GM21723 (cell line): ENCODE measurements around the gene ERC2.
"Not testable (repeated sequence)": the region's sequence is repeated elsewhere in the genome, so short reads cannot be mapped to it uniquely, and the experiment has no call there.

Source experiments
- ATAC-seq: cut with Tn5 transposase; IDR thresholded peaks from one replicate; pipeline ENCODE4 v1.9.1; 2021; ENCODE audit warnings: mild to moderate bottlenecking, moderate library complexity; ENCODE audit not compliant: unreplicated experiment

Gene ERC2

DNA sequence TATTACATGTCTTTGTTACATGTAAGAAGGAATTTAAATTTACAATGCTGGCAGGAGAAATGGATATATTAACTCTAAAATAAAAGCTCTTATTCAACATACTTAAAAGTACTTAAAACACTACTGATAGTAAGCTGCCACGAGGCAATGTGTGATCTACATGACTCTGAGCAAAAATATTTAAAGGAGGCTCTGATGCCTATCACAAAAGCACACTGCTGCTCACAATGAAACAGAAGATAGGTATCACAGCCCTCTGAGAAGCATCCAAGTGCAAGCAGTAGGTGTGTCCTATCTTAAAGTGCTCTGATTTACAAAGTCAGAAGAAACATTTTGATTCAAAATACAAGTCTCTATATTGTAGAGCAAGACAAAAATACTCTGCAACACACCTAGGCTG, 610.0 kb downstream of the ERC2 start:
- no peak for ATAC-seq

DNA sequence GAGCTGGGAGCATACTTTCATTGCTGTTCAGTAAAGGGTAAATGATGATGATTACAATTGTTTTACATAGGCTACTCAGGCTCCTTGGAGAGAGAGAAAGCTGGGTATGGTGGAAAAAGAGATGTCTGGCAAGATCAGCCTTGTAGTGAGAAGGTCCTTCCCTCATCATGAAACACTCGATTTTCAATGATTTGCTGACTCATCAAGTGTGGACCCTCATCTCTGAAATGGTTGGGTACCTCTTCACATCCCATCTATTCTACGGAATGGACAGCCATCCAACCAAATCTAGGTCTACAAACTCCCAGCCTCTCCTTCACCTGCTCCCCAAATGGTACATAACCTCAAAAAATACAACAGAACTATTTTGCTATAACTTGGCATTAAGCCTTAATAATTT, 610.6 kb downstream of the ERC2 start:
- no peak for ATAC-seq

DNA sequence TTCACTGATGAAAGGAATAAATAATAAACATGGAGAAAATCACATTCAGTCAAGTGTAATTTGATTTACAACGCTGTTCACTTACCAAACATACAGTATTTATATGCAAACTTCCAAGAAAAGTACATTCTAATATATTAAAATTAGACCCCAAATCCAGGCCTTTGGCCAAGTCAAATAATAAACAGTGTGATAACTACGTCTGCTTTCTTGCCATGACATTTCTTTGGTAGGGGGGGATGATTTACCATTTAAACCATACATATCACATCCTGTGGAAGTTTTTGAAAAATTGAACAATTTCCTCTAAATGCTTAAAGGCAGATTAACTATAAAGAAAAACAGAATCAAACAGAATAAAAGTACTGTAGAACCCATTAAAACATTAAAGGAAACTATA, 613.0 kb downstream of the ERC2 start:
- no peak for ATAC-seq

DNA sequence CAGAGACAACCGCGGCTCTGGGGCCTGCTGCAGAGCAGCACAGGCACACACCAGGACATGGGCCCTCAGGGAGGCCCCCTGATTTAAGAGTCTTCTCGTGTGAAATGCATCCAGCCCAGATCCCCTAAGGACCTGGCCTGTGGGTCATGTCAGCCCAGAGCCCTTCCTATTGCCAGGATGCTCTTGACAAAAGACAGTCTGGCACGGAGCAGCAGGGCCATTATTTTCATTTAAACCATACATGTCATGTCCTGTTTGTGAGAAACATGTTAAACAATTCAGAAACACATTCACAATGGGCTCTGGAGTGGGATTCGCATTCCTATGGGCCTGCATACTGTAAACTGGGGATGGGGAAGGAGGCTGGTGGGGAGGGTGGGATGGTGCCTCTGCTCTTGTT, 613.8 kb downstream of the ERC2 start:
- ATAC-seq, result no peak

DNA sequence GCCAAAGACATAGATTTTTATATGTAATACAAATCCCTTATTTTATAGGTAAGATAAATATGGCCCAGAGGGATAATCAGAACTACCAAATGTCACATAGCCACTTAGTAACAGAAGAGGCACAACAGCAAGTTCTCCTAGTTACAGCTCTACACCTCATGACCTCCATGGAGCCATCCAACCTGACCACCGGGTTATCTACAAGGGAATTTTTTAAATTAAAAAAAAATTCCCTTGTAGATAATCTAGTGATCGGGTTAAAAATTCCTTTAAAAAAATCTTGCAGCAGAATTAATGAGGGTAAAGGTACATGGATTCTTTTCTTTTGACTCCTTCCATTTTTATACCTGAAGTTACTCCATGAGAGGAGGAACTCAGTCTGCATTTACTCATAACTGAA, 615.9 kb downstream of the ERC2 start:
- ATAC-seq, result no peak

DNA sequence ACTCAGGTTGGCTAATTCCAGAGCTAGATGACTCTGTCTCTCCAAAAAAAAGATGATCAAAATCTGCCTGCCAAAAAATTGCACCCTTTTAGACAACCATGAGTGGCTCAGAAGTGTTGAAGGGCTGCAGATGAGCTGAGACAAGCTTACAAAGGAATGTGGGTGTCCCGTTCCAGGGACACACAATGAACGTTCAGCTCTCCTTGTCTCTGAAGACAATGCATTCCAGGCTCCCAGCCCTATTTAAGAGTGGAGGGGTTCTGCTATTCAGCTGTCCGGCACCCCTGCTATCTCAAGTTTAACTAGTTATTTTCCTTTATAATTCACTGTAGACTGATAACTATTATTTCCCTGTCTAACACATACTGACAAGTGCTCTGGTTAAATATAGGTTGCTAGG, 626.1 kb downstream of the ERC2 start:
- ATAC-seq, result no peak

DNA sequence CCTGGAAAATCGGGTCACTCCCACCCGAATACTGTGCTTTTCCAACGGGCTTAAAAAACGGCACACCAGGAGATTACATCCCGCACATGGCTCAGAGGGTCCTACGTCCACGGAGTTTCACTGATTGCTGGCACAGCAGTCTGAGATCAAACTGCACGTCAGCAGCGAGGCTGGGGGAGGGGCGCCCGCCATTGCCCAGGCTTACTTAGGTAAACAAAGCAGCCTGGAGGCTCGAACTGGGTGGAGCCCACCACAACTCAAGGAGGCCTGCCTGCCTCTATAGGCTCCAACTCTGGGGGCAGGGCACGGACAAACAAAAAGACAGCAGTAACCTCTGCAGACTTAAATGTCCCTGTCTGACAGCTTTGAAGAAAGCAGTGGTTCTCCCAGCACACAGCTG, 636.4 kb downstream of the ERC2 start:
- ATAC-seq, result not testable (repeated sequence)

DNA sequence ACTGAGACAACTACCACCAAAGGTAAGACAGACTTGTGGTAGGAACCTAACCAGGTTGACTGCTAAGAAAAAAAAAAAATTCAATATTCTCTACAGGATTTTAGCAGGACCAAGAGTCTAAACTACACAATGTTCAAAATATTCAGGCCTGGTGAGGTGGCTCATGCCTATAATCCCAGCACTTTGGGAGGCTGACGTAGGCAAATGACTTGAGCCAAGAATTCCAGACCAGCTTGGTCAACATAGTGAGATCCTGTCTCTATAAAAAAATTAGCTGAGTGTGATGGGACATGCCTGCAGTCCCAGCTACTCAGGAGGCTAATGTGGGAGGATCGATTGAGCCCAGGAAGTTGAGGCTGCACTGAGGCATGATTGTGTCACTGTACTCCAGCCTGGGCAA, 639.6 kb downstream of the ERC2 start:
- ATAC-seq, result no peak

DNA sequence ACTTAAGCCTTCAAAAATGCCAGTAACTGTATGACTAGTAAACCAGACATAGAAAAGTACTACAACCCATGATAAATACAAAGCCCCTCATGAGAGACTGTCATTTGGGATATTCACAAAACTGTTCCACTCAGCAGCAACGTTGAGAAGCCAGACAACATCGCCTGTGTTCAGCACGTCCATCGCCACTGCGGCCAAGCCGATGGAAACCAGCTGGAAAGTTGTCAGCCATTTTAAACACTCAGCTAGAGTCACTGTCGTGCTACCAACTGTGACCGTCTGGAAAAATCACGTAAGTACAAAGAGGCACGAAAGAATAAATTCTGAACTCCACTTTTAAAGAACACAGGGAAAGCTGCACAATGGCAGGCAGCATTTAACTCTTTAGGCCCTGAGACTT, 640.5 kb downstream of the ERC2 start:
- no peak for ATAC-seq

DNA sequence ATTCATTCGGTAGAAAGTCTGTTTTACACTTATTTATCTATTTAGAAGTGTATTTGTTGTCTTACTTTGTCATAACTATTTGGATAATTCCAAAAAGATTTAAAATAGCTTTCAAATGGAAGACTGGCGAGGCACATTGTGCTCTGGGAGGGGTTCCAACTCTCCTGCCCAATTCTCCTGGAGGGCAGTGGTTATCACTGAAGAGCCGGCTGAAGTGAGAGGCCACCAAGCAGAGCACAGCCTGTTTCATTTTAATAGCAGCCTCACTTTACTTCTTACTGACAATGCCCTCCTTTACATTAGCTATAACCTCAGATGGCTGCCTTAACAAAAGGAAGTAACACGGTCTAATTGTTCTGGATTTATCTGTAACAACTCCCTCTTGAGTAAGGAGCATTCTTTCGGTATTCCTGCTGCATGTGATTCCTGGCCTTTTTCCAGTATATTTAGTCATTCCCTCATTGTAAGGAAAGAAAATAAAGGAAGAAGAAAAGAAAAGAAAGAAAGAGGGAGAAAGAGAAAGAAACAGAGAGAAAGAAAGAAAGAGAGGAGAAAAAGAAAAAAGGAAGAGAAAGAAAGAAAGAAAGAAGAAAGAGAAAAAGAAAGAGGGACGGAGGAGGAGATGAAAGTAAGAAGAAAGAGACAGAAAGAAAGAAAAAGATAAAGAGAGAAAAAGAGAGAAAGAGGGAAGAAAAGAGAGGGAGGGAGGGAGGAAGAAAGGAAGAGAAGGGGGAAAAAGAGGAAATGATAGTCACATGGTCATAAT, 641.4 kb downstream of the ERC2 start:
- ATAC-seq, result no peak

DNA sequence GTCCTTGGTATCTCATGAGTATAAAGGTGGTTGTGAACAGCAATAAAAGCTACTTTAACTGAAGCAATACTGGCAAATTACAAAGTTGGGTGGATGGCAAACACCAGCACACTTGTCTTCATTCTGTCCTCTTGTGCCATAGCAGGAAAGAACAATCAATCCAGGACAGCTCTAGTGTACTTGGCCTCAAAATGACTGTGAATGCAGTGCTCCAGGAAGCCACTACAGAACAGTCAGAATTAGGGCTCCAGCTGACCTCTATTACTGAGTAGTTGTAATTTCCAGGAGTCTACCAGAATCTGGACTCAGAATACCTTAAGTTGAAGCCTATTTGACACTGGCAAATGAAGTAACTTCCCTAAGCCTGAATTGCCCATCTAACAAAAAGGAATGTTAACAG, 642.2 kb downstream of the ERC2 start:
- no peak for ATAC-seq

DNA sequence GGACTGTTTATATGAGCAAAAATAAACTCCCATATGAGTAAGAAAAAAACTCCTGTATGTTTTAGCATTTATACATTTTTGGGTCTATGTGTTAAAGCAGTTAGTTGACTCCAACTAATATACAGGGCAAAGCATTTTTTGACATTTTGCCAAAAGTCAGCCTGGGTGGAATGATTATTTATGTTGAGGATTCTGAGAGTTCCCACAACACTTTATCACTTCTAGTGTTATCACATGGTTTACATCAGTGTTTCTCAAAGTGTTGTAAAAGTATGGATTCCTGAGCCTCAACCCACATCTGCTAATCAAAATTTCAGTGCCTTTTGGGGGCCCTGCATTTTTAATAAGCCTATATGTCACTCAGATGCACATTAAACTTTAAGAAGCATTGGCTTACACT, 643.9 kb downstream of the ERC2 start:
- no peak for ATAC-seq

DNA sequence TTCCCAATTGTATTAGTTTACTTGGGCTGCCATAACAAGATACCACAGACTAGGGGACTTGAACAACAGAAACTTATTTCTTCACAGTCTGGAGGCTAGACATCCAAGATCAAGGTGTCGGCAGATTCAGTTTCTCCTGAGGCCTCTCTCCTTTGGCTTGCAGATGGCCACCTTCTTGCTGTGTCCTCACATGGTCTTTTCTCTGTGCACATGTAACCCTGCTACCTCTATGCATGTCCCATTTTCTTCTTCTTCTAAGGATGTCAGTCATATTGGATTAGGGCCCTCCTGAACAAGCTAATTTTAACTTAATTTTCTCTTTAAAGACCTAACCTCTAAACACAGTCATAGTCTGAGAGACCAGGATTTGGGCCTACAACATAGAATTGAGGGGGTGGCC, 644.4 kb downstream of the ERC2 start:
- no peak for ATAC-seq

DNA sequence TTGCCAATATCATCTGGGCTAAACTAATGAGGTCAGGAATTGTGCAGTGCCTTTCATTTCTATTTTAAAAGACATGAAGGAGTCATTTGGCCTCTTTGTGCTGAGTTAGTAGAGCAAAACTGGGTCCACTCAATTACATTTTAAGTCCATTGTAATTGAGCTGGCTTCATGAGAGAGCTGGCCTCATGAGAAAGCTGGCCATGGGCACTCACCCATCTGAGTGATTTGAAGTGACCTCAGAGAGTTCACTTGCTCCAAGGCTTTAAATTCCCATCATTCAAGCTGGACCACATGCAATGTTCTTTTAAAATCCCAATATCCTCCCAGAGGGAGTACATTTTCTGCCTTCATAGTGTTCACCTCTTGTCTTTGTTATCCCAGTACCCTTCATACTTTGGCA, 645.3 kb downstream of the ERC2 start:
- no peak for ATAC-seq

DNA sequence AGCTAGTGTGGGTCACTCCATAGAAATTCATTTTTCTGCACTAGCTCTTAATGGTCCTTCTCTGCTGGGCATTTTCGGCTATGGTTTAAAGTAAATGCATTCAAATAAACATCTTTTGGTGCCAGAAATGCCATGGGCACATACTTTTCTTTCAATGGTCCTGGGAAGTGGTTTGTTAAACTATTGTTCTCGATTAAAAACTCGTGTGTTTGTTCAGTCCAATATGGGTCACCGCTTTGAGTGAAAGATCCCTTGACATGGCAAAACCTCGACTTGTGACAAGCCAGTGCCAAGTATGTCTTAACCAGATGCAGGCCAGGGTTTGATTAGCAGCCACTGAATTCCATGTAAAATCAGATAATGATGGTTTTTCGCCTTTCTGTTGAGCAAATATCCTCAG, 649.3 kb downstream of the ERC2 start:
- no peak for ATAC-seq

DNA sequence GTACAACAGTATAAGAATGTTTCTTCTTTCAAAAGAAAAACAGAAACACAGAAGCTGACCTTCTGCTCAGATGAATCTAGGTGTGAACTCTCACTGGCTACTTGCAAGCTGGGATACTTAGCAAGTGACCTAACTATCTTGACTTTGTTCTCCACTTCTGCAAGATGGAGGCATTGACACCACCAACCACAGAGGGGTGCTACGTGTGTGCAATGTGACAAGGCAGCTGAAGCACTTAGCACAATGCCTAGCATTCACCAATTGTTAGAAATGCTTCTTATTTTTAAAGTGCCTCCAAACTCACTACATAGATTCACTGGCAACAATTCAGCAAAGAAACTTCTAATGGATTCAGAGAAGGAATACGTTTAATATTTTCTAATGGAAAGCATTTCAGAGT, 649.8 kb downstream of the ERC2 start:
- ATAC-seq, result no peak

DNA sequence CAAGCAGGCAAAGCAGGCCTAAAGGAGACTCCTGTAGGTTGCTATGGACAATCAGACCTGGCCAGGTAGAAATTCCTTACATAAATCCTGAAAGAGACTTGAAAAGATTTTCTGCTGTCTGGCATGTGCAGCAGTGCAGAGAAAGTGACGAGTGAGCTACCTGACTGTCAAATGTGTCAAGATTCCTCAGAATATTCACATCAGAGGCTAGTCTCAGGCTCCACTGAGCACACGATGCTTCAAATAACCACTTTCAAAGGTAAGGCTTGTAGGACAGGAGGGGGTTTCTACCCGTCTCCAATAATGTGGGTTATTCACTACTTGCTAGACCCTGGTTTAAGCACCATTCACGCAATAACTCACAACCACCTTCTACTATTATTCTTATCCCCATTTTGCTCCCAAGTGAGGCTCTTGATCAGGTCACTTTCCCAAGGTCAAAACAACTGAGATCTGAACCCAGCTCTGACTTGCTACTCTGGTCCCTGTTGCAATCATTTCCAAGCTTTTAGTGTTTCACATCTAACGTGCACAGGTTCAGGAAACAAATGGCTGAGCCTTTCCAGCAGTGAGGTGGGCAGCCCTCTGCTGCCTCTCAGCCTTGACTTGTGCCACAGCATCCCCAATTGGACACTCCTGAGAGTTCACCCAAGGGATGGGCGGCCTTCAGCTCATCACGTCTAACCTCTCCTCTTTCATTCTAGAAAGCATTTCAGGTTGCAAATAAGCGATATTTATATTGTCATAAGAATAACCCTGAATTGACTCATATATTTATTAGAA, 651.3 kb downstream of the ERC2 start:
- no peak for ATAC-seq

DNA sequence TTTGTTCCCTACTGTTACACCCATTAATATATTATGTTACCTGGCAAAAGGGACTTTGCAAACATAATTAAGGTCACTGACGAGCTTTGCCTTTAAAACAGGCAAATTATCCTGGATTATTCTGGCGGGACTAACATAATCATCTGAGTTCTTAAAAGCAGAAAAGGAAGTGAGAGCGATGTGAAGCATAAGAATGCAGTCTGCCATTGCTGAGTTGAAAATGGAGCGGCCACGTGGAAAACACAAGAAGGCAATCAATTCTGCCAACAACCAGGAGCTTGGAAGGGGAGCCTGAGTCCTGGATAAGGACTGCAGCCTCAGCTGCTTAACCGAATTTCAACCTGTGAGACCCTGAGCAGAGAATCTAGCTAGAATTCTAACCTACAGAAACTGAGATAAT, 653.0 kb downstream of the ERC2 start:
- ATAC-seq, result no peak

DNA sequence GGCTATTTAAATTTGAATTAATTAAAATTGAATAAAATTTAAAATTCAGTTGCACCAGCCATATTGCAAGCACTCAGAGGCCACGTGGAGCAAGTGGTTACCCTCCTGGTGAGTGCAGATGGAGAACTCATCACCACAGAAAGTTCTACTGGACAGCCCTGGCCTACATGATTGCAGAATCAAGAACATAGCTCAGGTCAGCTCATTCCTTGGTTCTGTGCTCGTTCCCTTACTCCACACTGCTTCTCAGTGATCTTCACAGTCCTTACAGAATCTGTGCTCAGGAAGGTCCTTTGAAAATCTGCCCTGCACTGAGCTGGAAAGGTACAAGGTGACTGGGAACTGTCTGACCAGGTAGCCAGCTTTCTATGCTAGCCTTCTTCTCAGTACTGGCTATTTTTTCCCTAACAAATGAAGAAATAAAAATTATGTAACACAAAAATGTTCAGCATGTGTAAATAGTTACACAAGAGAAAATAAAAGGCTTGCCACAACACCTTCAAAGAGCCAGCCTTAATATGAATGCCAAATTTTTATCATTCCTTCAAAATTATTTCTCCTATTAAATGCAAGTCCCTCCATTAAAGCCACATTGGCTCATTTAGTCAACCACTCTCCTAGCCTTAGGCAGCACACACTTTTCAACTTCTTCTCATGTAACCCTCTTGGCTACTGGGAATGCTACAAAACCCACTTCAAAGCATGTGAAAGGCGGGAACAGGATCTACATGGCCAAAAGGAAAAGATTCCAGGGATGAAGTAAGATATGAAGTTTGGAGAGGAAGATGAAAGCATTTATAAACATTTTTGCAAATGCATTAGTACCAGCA, 654.8 kb downstream of the ERC2 start:
- no peak for ATAC-seq

DNA sequence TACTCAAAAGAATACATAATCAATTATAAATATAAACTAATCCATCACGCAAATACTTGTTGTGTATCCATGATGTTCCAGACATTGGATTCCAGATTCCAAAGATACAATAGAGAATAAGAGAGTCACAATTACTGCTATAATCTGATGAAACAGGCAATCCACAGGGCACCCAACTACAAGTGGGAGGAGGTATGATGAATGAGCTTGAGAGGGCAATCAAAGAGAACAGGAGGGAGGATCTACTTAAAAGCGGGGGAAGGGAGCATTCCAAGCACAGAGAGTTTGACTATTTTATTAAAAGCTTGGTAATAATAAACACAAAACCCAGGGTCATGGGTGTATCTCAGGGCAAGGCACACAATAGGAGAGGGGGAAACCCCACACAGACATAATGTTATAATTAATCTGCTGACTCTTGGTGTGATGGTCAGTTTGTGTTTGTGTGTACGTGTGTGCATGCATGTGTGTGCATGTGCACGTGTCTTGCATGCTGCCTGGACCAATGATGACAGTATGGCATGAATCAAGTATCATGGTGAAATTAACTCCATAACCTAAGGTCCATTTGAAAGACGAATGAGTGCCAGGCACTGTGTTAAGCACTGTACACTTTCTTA, 655.8 kb downstream of the ERC2 start:
- no peak for ATAC-seq

DNA sequence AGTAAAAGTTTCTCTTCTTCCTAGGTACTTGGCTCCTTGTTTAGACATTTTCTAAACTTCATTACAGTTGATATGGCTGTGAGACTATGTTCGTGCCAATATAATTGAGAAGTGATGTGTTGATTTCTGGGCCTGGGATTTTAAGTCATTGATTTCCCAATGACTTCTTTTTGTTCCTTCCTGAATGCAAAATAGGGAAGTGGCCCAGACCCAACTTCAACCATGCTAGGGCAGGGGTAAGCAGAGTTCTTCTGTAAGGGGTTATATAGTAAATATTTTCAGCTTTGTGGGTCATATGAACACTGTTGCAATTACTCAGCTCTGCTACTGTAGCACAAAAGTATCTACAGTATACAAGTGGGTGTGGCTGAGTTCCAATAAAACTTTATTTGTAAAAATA, 661.1 kb downstream of the ERC2 start:
- ATAC-seq, result no peak
